H1 (cell line): ENCODE measurements around the gene COPS7A.

Experiments used
- ASH2L ChIP-seq: fragments of 200-600, 300-600 bp; sonication (generic); IDR thresholded peaks from one replicate; pipeline ENCODE4 v1.7.1; 2017; ENCODE audit warnings: low read length
- CBX8 ChIP-seq: fragments of 300-800, 300-1000 bp; sonication (generic); IDR thresholded peaks from 2 replicates; pipeline ENCODE4 v1.7.1; 2016; ENCODE audit warnings: low read depth, low read length, borderline replicate concordance
- EZH2 ChIP-seq: fragments of 200-600 bp; sonication (generic); IDR thresholded peaks from 2 replicates; pipeline ENCODE4 v1.7.1; 2012; ENCODE audit warnings: low read depth, mild to moderate bottlenecking, moderate library complexity, low read length, inconsistent platforms; ENCODE audit not compliant: severe bottlenecking
- MAX ChIP-seq: IDR thresholded peaks from 2 replicates; pipeline ENCODE4 v1.6.1; 2012; ENCODE audit warnings: inconsistent platforms
- POLR2A ChIP-seq, 2 experiments: IDR thresholded peaks; 1 replicate in 1 of 2; 2 replicates in 1 of 2; pipeline ENCODE4 v1.6.1; 2011; ENCODE audit warnings: low read depth in 2 of 2, low read length in 2 of 2, mild to moderate bottlenecking in 2 of 2; ENCODE audit errors: control extremely low read depth in 1 of 2
- RAD21 ChIP-seq, 2 experiments: IDR thresholded peaks in 1 of 2; conservative IDR thresholded peaks in 1 of 2; 2 replicates each; pipeline ENCODE4 v1.6.1; 2011; ENCODE audit warnings: low read depth in 2 of 2, low read length in 2 of 2, improper control_type of control experiment in 1 of 2, inconsistent platforms in 1 of 2, mild to moderate bottlenecking in 1 of 2, moderate library complexity in 1 of 2
- SP1 ChIP-seq: IDR thresholded peaks from 2 replicates; pipeline ENCODE4 v1.6.1; 2011; ENCODE audit warnings: low read depth, low read length
- TF ChIP-seq, protein P1 (sequence below), 3 experiments: IDR thresholded peaks; 1 replicate in 2 of 3; 2 replicates in 1 of 3; pipeline versions ENCODE4 v1.5.1 to v1.6.1; 2011; ENCODE audit warnings: low read length in 3 of 3, mild to moderate bottlenecking in 3 of 3, inconsistent platforms in 2 of 3, low read depth in 1 of 3, moderate library complexity in 1 of 3; ENCODE audit not compliant: insufficient read depth in 1 of 3; ENCODE audit errors: control extremely low read depth in 1 of 3
- TF ChIP-seq, protein P2 (sequence below): IDR thresholded peaks from 2 replicates; pipeline ENCODE4 v1.6.1; 2011; ENCODE audit warnings: low read length, improper control_type of control experiment

DNA sequence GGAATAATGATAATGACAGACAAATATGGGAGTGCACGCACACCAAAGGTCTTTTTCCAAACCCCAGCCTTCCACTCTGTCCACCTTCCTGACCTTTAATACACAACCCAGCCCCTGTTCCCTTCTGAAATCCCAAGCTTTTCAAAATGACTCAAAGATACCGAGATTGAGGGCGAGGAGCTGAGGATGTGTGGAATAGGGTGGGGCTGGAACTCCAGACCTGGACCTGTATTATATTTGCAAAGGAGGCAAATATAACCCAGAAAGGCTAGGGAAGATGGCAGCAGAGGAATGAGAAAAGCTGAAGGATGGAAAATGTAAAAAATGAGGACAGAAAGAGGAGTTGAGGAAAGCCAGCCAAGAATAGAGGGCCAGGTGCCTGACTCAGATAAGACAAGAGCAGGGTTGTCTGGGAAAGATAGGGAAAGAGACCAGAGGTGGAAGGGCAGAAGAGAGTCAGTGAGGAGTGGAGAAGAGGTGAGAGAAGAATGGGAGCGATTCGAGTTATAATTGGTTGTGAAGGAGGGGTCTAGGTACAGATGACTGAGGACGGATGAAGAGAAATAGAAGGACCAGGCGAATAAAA is 41.3 kb downstream of the COPS7A start:
- TF ChIP-seq POLR2A (IDR thresholded peaks at IDR 0.05; ENCODE audit: control extremely low read depth in 1 of 2, low read depth in 2 of 2, low read length in 2 of 2): no peak
- no peak for TF ChIP-seq RAD21 (IDR thresholded peaks at IDR 0.05 in 1 of 2, conservative IDR thresholded peaks at IDR 0.05 in 1 of 2; ENCODE audit: low read depth in 2 of 2, low read length in 2 of 2)
- TF ChIP-seq, protein P1, sequence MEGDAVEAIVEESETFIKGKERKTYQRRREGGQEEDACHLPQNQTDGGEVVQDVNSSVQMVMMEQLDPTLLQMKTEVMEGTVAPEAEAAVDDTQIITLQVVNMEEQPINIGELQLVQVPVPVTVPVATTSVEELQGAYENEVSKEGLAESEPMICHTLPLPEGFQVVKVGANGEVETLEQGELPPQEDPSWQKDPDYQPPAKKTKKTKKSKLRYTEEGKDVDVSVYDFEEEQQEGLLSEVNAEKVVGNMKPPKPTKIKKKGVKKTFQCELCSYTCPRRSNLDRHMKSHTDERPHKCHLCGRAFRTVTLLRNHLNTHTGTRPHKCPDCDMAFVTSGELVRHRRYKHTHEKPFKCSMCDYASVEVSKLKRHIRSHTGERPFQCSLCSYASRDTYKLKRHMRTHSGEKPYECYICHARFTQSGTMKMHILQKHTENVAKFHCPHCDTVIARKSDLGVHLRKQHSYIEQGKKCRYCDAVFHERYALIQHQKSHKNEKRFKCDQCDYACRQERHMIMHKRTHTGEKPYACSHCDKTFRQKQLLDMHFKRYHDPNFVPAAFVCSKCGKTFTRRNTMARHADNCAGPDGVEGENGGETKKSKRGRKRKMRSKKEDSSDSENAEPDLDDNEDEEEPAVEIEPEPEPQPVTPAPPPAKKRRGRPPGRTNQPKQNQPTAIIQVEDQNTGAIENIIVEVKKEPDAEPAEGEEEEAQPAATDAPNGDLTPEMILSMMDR (IDR thresholded peaks at IDR 0.05; ENCODE audit: control extremely low read depth in 1 of 3, insufficient read depth in 1 of 3, low read depth in 1 of 3, low read length in 3 of 3): no peak
- TF ChIP-seq, protein P2, sequence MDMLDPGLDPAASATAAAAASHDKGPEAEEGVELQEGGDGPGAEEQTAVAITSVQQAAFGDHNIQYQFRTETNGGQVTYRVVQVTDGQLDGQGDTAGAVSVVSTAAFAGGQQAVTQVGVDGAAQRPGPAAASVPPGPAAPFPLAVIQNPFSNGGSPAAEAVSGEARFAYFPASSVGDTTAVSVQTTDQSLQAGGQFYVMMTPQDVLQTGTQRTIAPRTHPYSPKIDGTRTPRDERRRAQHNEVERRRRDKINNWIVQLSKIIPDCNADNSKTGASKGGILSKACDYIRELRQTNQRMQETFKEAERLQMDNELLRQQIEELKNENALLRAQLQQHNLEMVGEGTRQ: no peak
- no peak for TF ChIP-seq CBX8
- TF ChIP-seq EZH2: no peak
- TF ChIP-seq MAX: no peak
- TF ChIP-seq ASH2L: no peak
- TF ChIP-seq SP1: no peak
